Stimulated activated CD8-positive, alpha-beta memory T cell treated with anti-CD3 and anti-CD28 coated beads, Interleukin-4, amount 100 ng/mL, for 1 hour (primary cell): ENCODE results near the gene GNAT1.
"Not testable (repeated sequence)": the region's sequence is repeated elsewhere in the genome, so short reads cannot be mapped to it uniquely, and the experiment has no call there.

ENCODE experiments used
- DNase-seq, 2 donors: peaks; one replicate each; pipeline ENCODE4 v3.0.0-alpha.2; 2020; ENCODE audit warnings: low read depth in 2 of 2, low spot score in 1 of 2

The GNAT1 gene

GRCh38 chr3:50201573-50202315, 10.3 kb downstream of the GNAT1 start:
- DNase-seq, result no peak

- DNase-seq, result no peak
Observed at GRCh38 chr3:50202353-50203112, 11.1 kb downstream of the GNAT1 start.

- no peak for DNase-seq
Observed at GRCh38 chr3:50203113-50203808, 11.9 kb downstream of the GNAT1 start.

GRCh38 chr3:50203809-50204803, 12.7 kb downstream of the GNAT1 start:
- DNase-seq, result no peak

GRCh38 chr3:50204804-50205412, 13.5 kb downstream of the GNAT1 start, which contains the start of gene SLC38A3:
Gene SLC38A3 (plus strand): TSS chr3:50205271. CDS start chr3:50214200, 8,929 bp downstream.
- no peak for DNase-seq

GRCh38 chr3:50205413-50206276, 14.2 kb downstream of the GNAT1 start:
- DNase-seq, result no peak

GRCh38 chr3:50207359-50208042, 16.1 kb downstream of the GNAT1 start:
- no peak for DNase-seq

GRCh38 chr3:50208677-50209344, 17.4 kb downstream of the GNAT1 start:
- no peak for DNase-seq

GRCh38 chr3:50210176-50210509, 18.7 kb downstream of the GNAT1 start:
- DNase-seq, result no peak

GRCh38 chr3:50210510-50211367, 19.3 kb downstream of the GNAT1 start:
- DNase-seq, result no peak

GRCh38 chr3:50211368-50211717, 19.9 kb downstream of the GNAT1 start:
- not testable (repeated sequence) for DNase-seq

- no peak for DNase-seq
Observed at GRCh38 chr3:50211930-50212329, 20.5 kb downstream of the GNAT1 start.

GRCh38 chr3:50212502-50212901, 21.1 kb downstream of the GNAT1 start:
- DNase-seq, result no peak

- no peak for DNase-seq
Observed at GRCh38 chr3:50212971-50213370, 21.6 kb downstream of the GNAT1 start.

GRCh38 chr3:50213373-50213772, 22.0 kb downstream of the GNAT1 start:
- DNase-seq, result no peak

GRCh38 chr3:50214824-50215223, 23.4 kb downstream of the GNAT1 start:
- DNase-seq, result no peak

- no peak for DNase-seq
Observed at GRCh38 chr3:50215529-50215928, 24.1 kb downstream of the GNAT1 start.
